VCaP (cell line): Measurements from ENCODE around the gene NFATC1.

Source experiments
- H3K27ac ChIP-seq: fragments of 450-650 bp; 2 replicates; pipeline ENCODE4 v1.5.1; 2017
- TF ChIP-seq, protein P1 (sequence below): fragments of 450-650 bp; conservative IDR thresholded peaks from 2 replicates; pipeline ENCODE4 v1.5.1; 2017; ENCODE audit warnings: mild to moderate bottlenecking, moderate library complexity

The NFATC1 gene

DNA sequence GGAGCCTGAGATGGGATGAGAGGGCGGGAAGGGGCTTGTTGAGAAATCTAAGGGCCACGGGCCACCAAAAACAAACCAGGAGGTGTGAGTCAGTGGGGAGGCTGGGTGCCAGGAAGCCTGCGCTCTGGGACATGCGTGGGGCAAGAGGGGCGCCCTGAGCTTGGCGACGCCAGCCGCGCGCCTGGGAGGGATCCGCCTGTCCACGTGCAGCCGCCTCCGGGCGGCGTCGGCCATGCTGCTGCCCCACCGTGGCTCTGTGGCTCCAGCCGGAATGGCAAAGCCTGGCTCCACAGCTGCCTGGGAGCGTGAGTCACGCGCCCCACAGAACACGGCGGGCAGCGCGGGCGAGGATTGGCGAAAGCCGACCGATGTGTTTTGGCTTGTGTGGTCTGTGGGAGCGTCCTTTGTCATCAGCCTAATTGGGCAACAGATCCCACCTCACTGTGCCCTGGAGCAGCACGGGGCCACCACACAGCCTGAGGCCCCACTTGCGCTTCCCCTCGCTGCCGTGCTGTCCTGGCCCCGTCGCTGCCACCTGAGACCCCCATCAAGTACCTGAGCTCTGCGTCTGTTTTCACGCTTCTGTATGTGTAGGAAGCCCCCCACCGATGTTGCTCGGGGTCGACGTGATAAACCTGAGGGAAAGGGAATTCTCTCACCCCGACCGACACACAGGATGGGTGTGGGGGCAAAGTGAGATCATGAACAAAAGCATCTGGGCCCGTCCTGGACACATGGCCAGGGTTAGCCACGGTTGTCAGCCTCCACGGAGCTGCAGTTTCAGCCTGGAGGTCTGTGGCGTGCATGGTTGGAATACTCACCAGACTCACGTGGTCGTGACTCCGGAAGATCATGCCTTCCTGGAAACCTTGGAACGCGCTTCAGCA lies 80.5 kb downstream of the NFATC1 start:
- TF ChIP-seq, protein P1, sequence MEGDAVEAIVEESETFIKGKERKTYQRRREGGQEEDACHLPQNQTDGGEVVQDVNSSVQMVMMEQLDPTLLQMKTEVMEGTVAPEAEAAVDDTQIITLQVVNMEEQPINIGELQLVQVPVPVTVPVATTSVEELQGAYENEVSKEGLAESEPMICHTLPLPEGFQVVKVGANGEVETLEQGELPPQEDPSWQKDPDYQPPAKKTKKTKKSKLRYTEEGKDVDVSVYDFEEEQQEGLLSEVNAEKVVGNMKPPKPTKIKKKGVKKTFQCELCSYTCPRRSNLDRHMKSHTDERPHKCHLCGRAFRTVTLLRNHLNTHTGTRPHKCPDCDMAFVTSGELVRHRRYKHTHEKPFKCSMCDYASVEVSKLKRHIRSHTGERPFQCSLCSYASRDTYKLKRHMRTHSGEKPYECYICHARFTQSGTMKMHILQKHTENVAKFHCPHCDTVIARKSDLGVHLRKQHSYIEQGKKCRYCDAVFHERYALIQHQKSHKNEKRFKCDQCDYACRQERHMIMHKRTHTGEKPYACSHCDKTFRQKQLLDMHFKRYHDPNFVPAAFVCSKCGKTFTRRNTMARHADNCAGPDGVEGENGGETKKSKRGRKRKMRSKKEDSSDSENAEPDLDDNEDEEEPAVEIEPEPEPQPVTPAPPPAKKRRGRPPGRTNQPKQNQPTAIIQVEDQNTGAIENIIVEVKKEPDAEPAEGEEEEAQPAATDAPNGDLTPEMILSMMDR: no peak
- H3K27ac ChIP-seq: no peak overlapping the region

DNA sequence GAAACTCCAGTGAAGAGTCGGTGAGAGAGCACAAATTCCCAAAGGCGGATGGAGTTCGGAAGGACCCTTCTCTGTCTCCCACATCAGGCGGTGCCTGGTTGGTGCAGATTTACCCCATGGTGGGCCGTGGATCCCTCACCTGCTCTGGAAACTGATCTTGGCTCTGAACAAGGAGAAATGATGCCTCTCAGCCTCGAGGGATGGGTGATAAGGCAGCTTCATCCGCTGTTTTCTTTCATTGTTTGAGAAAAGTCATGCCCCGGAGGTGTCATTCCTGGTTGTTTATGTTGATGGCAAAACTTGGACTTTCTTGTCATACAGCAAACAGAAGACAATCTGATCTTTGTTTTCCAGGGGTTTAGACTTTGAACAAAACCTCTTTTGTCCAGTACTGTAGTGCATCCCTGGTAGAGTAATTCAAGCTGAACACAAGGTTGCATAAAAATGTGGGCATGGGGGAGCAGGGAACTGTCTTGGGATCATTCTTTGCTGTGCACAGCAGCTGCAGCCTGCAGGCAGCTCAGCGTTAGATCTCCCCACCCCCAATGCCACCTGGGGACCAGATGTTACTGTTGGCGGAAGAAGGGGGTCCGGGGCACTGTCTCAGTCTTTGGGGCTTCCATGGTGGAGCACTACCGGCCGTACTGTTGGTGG lies 81.3 kb downstream of the NFATC1 start:
- no peak overlapping the region for H3K27ac ChIP-seq
- TF ChIP-seq, protein P1: no peak

DNA sequence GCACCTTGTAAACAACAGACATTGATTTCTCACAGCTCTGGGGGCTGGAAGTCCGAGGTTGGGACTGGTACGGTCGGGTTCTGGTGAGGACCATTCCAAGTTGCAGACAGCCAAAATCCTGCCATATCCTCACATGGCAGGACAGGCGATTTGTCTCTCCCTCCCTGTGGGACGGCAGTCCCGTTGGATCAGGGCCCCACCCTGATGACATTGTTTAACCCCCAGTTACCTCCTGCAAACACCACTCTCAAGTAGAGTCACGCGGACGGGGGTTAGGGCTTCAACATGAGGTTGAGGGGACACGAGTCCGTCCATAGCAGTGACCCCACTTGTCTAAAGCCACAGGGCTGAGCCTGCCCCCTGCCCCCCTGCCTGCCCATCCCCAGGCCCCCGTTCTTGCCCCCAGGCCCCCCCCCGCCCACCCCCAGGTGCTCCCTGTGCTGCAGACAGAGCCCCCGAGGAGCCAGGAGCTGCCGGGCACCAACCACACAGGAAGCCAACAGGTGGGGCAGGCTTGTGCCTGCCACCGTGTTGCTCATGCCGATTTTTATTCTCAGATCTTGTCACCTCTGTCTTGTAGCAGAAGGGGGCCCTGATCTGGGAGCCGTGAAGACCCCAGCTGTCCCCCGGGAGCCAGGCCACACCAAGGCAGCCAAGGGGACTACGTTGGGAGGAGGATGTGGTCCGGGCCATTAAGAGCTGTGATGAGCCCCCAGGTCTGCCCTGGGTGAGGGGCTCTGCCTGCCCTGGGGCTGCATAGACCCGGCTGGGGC lies 82.2 kb downstream of the NFATC1 start:
- TF ChIP-seq, protein P1: no peak
- no peak overlapping the region for H3K27ac ChIP-seq

DNA sequence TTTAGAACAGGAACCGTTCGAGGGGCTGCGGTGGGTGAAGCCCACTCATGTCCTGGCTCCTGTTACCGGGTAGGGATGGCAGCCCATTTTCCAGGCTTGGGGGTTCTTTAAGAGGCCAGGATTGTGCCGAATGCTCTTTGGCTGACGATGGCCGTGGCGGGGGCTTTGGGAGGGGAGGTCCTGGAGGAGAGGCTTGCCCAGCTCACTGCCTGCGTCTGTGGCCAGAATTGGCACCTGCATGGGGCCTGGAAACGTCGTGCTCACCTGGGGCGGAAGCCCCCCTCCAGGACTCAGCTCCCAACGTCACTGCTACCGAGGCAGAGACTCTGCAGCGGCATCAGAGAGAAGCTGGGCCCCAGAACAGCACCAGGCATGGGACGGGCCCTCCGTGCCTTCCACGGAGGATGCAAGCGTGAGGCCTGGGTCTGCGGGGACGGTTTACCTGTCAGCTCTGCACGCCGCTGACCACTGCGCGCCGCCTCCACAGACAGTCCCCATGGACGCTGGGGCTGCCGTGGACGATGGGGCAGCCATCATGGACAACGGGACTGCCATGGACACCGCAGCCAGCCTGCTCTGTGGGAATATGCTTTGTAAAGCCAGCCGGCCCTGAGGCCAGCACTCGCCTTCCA lies 82.9 kb downstream of the NFATC1 start:
- TF ChIP-seq, protein P1: no peak
- no peak overlapping the region for H3K27ac ChIP-seq

DNA sequence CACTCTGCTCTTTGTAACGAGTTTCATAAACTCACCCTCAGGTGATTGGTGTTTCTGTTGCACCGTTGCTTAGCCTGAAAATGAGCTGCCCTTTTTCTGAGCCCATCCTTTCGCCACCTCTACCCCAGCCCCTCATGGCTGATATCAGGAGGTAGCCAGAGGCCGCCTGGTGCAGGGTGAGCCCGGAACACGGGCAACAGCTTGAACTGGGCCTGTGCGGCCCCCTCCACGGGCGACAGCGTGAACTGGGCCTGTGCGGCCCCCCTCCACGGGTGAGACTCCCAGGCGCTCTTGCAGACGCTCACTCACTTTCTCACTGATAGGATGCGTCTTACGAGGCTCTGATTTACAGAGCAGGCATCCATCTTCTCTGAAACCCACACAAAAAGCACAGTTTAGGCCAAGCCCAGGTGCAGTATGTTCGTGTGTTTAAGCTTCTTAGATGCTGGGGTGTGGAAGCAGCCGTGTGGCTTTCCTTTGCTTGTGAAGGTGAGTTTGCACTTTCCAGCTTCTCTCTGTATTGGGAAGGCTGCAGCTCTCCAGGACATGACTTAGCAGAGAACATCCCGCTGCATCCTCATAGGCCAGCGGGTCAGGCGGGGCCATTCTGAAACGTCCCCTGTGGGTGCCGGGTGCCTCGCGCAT lies 83.5 kb downstream of the NFATC1 start:
- H3K27ac ChIP-seq: no peak overlapping the region
- TF ChIP-seq, protein P1: no peak

DNA sequence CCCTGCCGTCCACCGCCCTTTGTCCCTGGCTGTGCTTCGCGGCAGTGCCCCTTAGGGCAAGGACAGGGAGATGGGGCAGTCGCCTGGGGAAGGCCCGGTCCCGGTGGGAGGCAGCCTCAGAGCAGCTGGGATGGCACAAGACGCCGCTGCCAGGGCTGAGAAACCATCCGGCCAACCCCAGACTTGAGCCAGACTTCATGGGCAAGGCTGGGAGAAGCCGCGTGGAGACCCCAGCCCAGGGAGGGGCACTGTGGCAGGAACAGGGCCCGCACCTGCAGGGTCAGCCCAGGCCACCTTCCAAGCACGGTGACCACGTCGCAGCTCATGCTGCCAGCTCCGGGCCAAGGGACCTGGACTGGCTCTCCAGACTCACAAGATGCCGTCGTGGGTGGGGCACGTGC lies 84.0 kb downstream of the NFATC1 start:
- no peak overlapping the region for H3K27ac ChIP-seq
- TF ChIP-seq, protein P1: no peak
